GM23338 (cell line): Measurements from ENCODE around the gene MED27. TPM values are rescaled to one million over a fixed set of nuclear protein-coding genes. Genes with fewer than 3 reads are reported as not detected.
"Not testable (repeated sequence)": the region's sequence is repeated elsewhere in the genome, so short reads cannot be mapped to it uniquely, and the experiment has no call there.

Experiments
- ATAC-seq: fragments of 200-7000 bp; cut with Tn5 transposase; 3 replicates; pipeline ENCODE4 v1.9.1; 2020
- DNase-seq: peaks from one replicate; pipeline ENCODE4 v3.0.0-alpha.2; 2015; ENCODE audit warnings: low spot score
- H2AFZ ChIP-seq: fragments of 200-600 bp; sonication (generic); 2 replicates; pipeline ENCODE4 v1.8.0; 2016; ENCODE audit warnings: antibody characterized with exemption, mild to moderate bottlenecking, moderate library complexity
- H3F3A ChIP-seq: fragments of 200-600 bp; sonication (generic); replicated peaks from 2 replicates; pipeline ENCODE4 v1.8.0; 2017; ENCODE audit warnings: antibody characterized with exemption, mixed run types, low read depth
- H3K27ac ChIP-seq: fragments of 200-600 bp; sonication (generic); 2 replicates; pipeline ENCODE4 v1.6.1; 2016; ENCODE audit warnings: low read depth
- H3K27me3 ChIP-seq: fragments of 200-600 bp; sonication (generic); 2 replicates; pipeline ENCODE4 v1.8.0; 2016; ENCODE audit warnings: mild to moderate bottlenecking, mixed run types, moderate library complexity; ENCODE audit not compliant: insufficient read depth
- H3K36me3 ChIP-seq: fragments of 200-600 bp; sonication (generic); 2 replicates; pipeline ENCODE4 v1.8.0; 2016; ENCODE audit warnings: mild to moderate bottlenecking; ENCODE audit not compliant: insufficient read depth
- H3K4me1 ChIP-seq: fragments of 200-600 bp; sonication (generic); 2 replicates; pipeline ENCODE4 v1.8.0; 2016; ENCODE audit warnings: mild to moderate bottlenecking, moderate library complexity; ENCODE audit not compliant: insufficient read depth
- H3K4me2 ChIP-seq: fragments of 200-600 bp; sonication (generic); 2 replicates; pipeline ENCODE4 v1.7.1; 2017; ENCODE audit warnings: mixed run types
- H3K4me3 ChIP-seq: fragments of 200-600 bp; sonication (generic); 2 replicates; pipeline ENCODE4 v1.6.1; 2016; ENCODE audit warnings: mixed run types
- H3K79me2 ChIP-seq: fragments of 200-600 bp; sonication (generic); replicated peaks from 2 replicates; pipeline ENCODE4 v1.8.0; 2017; ENCODE audit warnings: mild to moderate bottlenecking; ENCODE audit not compliant: insufficient read depth
- H3K9me2 ChIP-seq: fragments of 200-600 bp; sonication (generic); 2 replicates; pipeline ENCODE4 v1.8.0; 2017; ENCODE audit not compliant: insufficient read depth
- H4K20me1 ChIP-seq: fragments of 200-600 bp; sonication (generic); replicated peaks from 2 replicates; pipeline ENCODE4 v1.8.0; 2017; ENCODE audit warnings: mild to moderate bottlenecking; ENCODE audit not compliant: insufficient read depth
- H3K27ac Mint-ChIP-seq: 2 replicates; pipeline ENCODE4 v1.8.0; 2020; ENCODE audit warnings: inconsistent platforms, mild to moderate bottlenecking, moderate library complexity, mixed read lengths
- H3K27me3 Mint-ChIP-seq: 3 replicates; pipeline ENCODE4 v1.8.0; 2022; ENCODE audit warnings: low read depth, mild to moderate bottlenecking, moderate library complexity, mixed read lengths, inconsistent platforms; ENCODE audit not compliant: insufficient read depth, poor library complexity
- H3K36me3 Mint-ChIP-seq: 3 replicates; pipeline ENCODE4 v1.8.0; 2021; ENCODE audit warnings: low read depth, mild to moderate bottlenecking, inconsistent platforms, moderate library complexity, mixed read lengths
- H3K4me1 Mint-ChIP-seq: 3 replicates; pipeline ENCODE4 v1.8.0; 2020; ENCODE audit warnings: mild to moderate bottlenecking, inconsistent platforms, mixed read lengths
- H3K4me3 Mint-ChIP-seq: 3 replicates; pipeline ENCODE4 v1.8.0; 2021; ENCODE audit warnings: moderate library complexity, mild to moderate bottlenecking, inconsistent platforms, mixed read lengths
- H3K9me3 Mint-ChIP-seq: 3 replicates; pipeline ENCODE4 v1.8.0; 2020; ENCODE audit warnings: moderate library complexity, mild to moderate bottlenecking, inconsistent platforms, mixed read lengths
- CREB1 ChIP-seq: fragments of 250-450 bp; sonication (Bioruptor Pico); IDR thresholded peaks from 2 replicates; pipeline ENCODE4 v1.5.0; 2020; ENCODE audit warnings: low read depth, mild to moderate bottlenecking, moderate library complexity
- EZH2 ChIP-seq: fragments of 200-600 bp; sonication (generic); IDR thresholded peaks from one replicate; pipeline ENCODE4 v1.8.0; 2017; ENCODE audit warnings: antibody characterized with exemption, mild to moderate bottlenecking, low read depth; ENCODE audit not compliant: unreplicated experiment
- EZH2phosphoT487 ChIP-seq: fragments of 200-600 bp; sonication (generic); IDR thresholded peaks from one replicate; pipeline ENCODE4 v1.8.1; 2018; ENCODE audit warnings: antibody characterized with exemption; ENCODE audit not compliant: unreplicated experiment
- JUNB ChIP-seq: IDR thresholded peaks from one replicate; pipeline ENCODE4 v1.6.1; 2016; ENCODE audit warnings: antibody characterized with exemption; ENCODE audit not compliant: unreplicated experiment
- NANOG ChIP-seq: IDR thresholded peaks from 2 replicates; pipeline ENCODE4 v1.6.1; 2016; ENCODE audit warnings: antibody characterized with exemption, borderline replicate concordance
- POLR2AphosphoS5 ChIP-seq: IDR thresholded peaks from 2 replicates; pipeline ENCODE4 v1.6.1; 2016; ENCODE audit warnings: antibody characterized with exemption, low read depth
- STAT1 ChIP-seq: IDR thresholded peaks from one replicate; pipeline ENCODE4 v1.6.1; 2016; ENCODE audit warnings: antibody characterized with exemption; ENCODE audit not compliant: unreplicated experiment
- ZNF114 ChIP-seq: fragments of 250-450 bp; sonication (Bioruptor Pico); IDR thresholded peaks from 2 replicates; pipeline ENCODE4 v1.5.0; 2020; ENCODE audit warnings: mild to moderate bottlenecking, moderate library complexity
- ZNF331 ChIP-seq: fragments of 250-450 bp; sonication (Bioruptor Pico); IDR thresholded peaks from 2 replicates; pipeline ENCODE4 v1.5.0; 2020; ENCODE audit warnings: low read depth, mild to moderate bottlenecking, moderate library complexity
- polyA plus RNA-seq: library from polyadenylated mRNA; unstranded; fragments of >200 nt; fragmentation: Nextera tagmentation; extraction: Ambion mirVana; gene quantifications from 2 replicates; pipeline ENCODE4 v1.2.1, GENCODE V29; 2016
- total RNA-seq: library from RNA; depleted of rRNA; stranded (reverse); fragments of >200 nt; shearing (Covaris generic); gene quantifications from 2 replicates; pipeline ENCODE4 v1.2.3, GENCODE V29; 2014
- TF ChIP-seq, protein P1 (sequence below): IDR thresholded peaks from 2 replicates; pipeline ENCODE4 v1.6.1; 2016; ENCODE audit warnings: antibody characterized with exemption
- TF ChIP-seq, protein P2 (sequence below): IDR thresholded peaks from one replicate; pipeline ENCODE4 v1.6.1; 2018; ENCODE audit warnings: antibody characterized with exemption; ENCODE audit not compliant: unreplicated experiment
- TF ChIP-seq, protein P3 (sequence below), 2 experiments: fragments of 200-600 bp in 1 of 2; sonication (generic) in 1 of 2; conservative IDR thresholded peaks; 2 replicates each; pipeline versions ENCODE4 v1.5.1 to v1.6.1; 2016 to 2017; ENCODE audit warnings: antibody characterized with exemption in 2 of 2, low read depth in 2 of 2, mild to moderate bottlenecking in 2 of 2, moderate library complexity in 1 of 2

The MED27 gene
- total and polyA plus RNA-seq, 2 experiments from 2014 or later, result 30.6 to 35.0 TPM

DNA sequence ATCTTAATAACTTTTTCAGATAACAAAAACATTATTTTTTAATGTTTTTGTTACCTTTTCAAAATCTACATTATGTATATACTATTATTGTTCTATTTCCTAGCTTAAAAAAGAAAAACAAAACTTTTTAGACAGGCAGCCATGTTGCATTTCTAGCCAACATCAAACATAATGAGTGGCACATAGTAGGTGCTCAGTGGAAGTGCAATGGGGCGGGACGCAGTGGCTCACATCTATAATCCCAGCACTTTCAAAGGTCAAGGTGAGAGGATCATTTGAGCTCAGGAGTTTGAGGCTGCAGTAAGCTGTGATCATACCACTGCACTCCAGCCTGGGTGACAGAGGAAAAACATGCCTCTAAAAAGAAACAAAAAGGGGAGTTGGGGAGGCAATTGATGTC, 68.4 kb downstream of the MED27 start:
- ATAC-seq (no peak), DNase-seq (no peak)
- no peaks in the 10 kb centered on the region for H3K9me2 ChIP-seq
- Mint-ChIP-seq H3K36me3 (no peaks in the 10 kb centered on the region; the same call in 1 of the 3 replicates), H3K27me3 (peaks cover 9% of the 10 kb centered on the region), H3K4me1 (peaks cover 38% of the 10 kb centered on the region), H3K9me3 (no peaks in the 10 kb centered on the region), H3K27ac (no peak overlapping the region), H3K4me3 (no peak overlapping the region)
- H4K20me1 ChIP-seq, result 0 out of 2 replicates have a peak, but pooled peaks cover 6% of the 10 kb centered on the region
- peaks cover 22% of the 10 kb centered on the region for H3K4me1 ChIP-seq
- TF ChIP-seq, protein P1, sequence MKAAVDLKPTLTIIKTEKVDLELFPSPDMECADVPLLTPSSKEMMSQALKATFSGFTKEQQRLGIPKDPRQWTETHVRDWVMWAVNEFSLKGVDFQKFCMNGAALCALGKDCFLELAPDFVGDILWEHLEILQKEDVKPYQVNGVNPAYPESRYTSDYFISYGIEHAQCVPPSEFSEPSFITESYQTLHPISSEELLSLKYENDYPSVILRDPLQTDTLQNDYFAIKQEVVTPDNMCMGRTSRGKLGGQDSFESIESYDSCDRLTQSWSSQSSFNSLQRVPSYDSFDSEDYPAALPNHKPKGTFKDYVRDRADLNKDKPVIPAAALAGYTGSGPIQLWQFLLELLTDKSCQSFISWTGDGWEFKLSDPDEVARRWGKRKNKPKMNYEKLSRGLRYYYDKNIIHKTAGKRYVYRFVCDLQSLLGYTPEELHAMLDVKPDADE, result no peak
- TF ChIP-seq ZNF114 (CRISPR knock-in tag) (no peak), EZH2phosphoT487 (no peak), ZNF331 (CRISPR knock-in tag) (no peak), POLR2AphosphoS5 (no peak), CREB1 (no peak), NANOG (no peak), STAT1 (no peak), EZH2 (no peak), JUNB (no peak)
- TF ChIP-seq, protein P2, sequence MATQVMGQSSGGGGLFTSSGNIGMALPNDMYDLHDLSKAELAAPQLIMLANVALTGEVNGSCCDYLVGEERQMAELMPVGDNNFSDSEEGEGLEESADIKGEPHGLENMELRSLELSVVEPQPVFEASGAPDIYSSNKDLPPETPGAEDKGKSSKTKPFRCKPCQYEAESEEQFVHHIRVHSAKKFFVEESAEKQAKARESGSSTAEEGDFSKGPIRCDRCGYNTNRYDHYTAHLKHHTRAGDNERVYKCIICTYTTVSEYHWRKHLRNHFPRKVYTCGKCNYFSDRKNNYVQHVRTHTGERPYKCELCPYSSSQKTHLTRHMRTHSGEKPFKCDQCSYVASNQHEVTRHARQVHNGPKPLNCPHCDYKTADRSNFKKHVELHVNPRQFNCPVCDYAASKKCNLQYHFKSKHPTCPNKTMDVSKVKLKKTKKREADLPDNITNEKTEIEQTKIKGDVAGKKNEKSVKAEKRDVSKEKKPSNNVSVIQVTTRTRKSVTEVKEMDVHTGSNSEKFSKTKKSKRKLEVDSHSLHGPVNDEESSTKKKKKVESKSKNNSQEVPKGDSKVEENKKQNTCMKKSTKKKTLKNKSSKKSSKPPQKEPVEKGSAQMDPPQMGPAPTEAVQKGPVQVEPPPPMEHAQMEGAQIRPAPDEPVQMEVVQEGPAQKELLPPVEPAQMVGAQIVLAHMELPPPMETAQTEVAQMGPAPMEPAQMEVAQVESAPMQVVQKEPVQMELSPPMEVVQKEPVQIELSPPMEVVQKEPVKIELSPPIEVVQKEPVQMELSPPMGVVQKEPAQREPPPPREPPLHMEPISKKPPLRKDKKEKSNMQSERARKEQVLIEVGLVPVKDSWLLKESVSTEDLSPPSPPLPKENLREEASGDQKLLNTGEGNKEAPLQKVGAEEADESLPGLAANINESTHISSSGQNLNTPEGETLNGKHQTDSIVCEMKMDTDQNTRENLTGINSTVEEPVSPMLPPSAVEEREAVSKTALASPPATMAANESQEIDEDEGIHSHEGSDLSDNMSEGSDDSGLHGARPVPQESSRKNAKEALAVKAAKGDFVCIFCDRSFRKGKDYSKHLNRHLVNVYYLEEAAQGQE, result no peak
- TF ChIP-seq, protein P3, sequence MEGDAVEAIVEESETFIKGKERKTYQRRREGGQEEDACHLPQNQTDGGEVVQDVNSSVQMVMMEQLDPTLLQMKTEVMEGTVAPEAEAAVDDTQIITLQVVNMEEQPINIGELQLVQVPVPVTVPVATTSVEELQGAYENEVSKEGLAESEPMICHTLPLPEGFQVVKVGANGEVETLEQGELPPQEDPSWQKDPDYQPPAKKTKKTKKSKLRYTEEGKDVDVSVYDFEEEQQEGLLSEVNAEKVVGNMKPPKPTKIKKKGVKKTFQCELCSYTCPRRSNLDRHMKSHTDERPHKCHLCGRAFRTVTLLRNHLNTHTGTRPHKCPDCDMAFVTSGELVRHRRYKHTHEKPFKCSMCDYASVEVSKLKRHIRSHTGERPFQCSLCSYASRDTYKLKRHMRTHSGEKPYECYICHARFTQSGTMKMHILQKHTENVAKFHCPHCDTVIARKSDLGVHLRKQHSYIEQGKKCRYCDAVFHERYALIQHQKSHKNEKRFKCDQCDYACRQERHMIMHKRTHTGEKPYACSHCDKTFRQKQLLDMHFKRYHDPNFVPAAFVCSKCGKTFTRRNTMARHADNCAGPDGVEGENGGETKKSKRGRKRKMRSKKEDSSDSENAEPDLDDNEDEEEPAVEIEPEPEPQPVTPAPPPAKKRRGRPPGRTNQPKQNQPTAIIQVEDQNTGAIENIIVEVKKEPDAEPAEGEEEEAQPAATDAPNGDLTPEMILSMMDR (conservative IDR thresholded peaks at IDR 0.05; ENCODE audit: low read depth in 2 of 2), result no peak
- H3K4me3 ChIP-seq, result no peak overlapping the region
- no peak overlapping the region for H3K27ac ChIP-seq
- no peak overlapping the region for H3K4me2 ChIP-seq
- H3F3A ChIP-seq, result no peaks in the 10 kb centered on the region
- H2AFZ ChIP-seq, result no peak overlapping the region
- H3K79me2 ChIP-seq, result peaks cover 7% of the 10 kb centered on the region
- no peaks in the 10 kb centered on the region for H3K27me3 ChIP-seq
- no peaks in the 10 kb centered on the region for H3K36me3 ChIP-seq

DNA sequence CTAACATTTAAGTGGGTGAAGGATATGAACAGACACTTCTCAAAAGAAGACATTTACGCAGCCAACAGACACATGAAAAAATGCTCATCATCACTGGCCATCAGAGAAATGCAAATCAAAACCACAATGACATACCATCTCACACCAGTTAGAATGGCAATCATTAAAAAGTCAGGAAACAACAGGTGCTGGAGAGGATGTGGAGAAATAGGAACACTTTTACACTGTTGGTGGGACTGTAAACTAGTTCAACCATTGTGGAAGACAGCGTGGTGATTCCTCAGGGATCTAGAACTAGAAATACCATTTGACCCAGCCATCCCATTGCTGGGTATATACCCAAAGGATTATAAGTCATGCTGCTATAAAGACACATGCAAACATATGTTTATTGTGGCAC, 69.5 kb downstream of the MED27 start:
- not testable (repeated sequence) for H3K4me3 Mint-ChIP-seq, DNase-seq, ATAC-seq, H3K27ac ChIP-seq, H3K36me3 Mint-ChIP-seq, H3K27me3 ChIP-seq, H3K4me3 ChIP-seq, H3K79me2 ChIP-seq, H3K36me3 ChIP-seq, H3K4me2 ChIP-seq, H3K9me2 ChIP-seq, H3K9me3 Mint-ChIP-seq, H3K27ac Mint-ChIP-seq, H3F3A ChIP-seq, H2AFZ ChIP-seq, H3K27me3 Mint-ChIP-seq, H4K20me1 ChIP-seq
- H3K4me1 ChIP-seq, result peaks cover 31% of the 10 kb centered on the region
- H3K4me1 Mint-ChIP-seq, result peaks cover 44% of the 10 kb centered on the region
